ENCODE data around the gene CASTOR1.

CASTOR1 gene

DNA sequence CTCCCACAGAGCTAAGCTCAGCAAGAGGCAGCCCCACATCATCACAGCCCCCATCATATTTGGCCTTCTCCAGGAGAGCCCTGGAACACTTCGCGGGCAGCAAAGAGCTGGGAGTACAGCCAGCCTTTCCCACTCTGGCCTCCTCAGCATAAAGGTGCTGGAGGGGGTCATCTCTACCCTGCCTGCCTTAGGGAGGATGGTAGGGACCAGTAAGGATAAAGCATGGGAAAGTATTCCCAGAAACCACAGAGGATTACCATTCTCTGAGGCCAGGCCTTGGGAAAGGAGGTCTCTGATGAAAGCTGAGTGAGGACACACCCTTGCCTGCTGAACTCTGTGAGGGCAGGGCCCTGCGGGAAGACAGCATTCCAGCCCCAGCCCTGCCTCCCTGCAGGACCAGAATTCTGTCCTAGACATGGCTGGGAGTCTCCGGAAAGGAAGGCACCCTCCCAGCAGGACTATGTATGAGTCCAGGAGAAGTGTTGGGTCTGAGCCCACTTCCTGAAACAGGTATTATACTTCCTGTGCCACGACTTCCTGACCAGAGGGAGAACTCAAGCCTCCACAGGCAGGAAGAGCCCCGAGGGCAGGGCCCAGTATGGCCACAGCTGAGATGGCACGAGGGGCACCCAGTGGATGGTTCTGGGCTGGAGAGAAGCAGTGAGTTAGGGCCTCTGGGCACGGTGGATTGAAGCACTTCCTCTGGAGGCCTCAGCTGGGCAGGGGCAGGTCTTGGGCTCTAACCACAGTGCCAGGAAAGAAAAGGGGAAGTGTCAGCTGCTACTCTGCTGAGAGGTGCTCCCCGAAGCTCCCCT is 12.9 kb upstream of the CASTOR1 start:
- H3K18ac ChIP-seq (ENCODE audit: low read length): no peak overlapping the region
- H3K36me3 ChIP-seq (ENCODE audit: control insufficient read depth, insufficient read depth, low read length): no peaks in the 10 kb centered on the region
- no peak overlapping the region for H4K8ac ChIP-seq (ENCODE audit: low read depth, low read length)
- no peaks in the 10 kb centered on the region for H3K79me1 ChIP-seq (ENCODE audit: low read length)
- no peak overlapping the region for H3K4ac ChIP-seq (ENCODE audit: low read depth, low read length)
- H4K5ac ChIP-seq (ENCODE audit: low read length): no peak overlapping the region
- no peak overlapping the region for H3K23ac ChIP-seq (ENCODE audit: low read length)
- no peak overlapping the region for H2BK5ac ChIP-seq (ENCODE audit: low read length)
- no peak overlapping the region for H2BK15ac ChIP-seq (replicated peaks; ENCODE audit: low read depth)
- no peak for DNase-seq
- no peak overlapping the region for H3K4me2 ChIP-seq (ENCODE audit: low read length)
- H3K79me2 ChIP-seq (ENCODE audit: control insufficient read depth, insufficient read depth, low read length): no peaks in the 10 kb centered on the region
- no peak overlapping the region for H3K4me3 ChIP-seq (ENCODE audit: low read length)
- H3K4me1 ChIP-seq (ENCODE audit: control insufficient read depth, low read depth, low read length): no peaks in the 10 kb centered on the region
- H2AK5ac ChIP-seq (ENCODE audit: low read length): no peak overlapping the region
- no CpG with 5 or more reads among the region's 9 CpGs for WGBS (ENCODE audit: extremely low coverage, insufficient coverage, low lambda C conversion rate)
- H2BK120ac ChIP-seq (ENCODE audit: low read depth, low read length): no peak overlapping the region
- H3K9ac ChIP-seq (ENCODE audit: low read length): no peak overlapping the region
- H3K27ac ChIP-seq (ENCODE audit: low read depth, low read length): no peak overlapping the region
- H3K27me3 ChIP-seq (ENCODE audit: insufficient read depth, low read length, poor library complexity): no peaks in the 10 kb centered on the region
- no peak overlapping the region for H3K56ac ChIP-seq (ENCODE audit: low read length)

DNA sequence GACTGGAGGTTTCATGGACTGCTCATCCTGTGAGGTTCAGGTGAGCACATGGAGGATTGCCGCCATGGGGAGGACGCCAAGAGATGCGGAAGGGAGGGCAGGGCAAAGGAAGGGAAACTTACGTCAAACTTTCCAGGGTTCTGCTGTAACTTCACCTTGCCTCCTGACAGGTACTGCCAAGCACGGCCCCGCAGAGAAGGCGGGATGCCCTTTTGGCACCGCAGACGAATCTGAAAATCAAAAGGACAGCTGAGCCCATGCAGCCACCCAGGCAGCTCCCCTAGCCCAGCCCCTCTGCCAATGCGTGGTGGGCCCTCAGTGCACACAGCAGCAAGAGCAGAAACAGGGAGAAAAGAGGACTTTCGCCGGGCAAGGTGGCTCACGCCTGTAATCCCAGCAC is 10.0 kb upstream of the CASTOR1 start:
- Histone ChIP-seq H3K36me3 (ENCODE audit: control insufficient read depth, insufficient read depth, low read length) (no peaks in the 10 kb centered on the region), H3K27me3 (ENCODE audit: insufficient read depth, low read length, poor library complexity) (no peaks in the 10 kb centered on the region), H2BK15ac (replicated peaks; ENCODE audit: low read depth) (no peak overlapping the region), H2BK5ac (ENCODE audit: low read length) (no peak overlapping the region), H3K79me2 (ENCODE audit: control insufficient read depth, insufficient read depth, low read length) (no peaks in the 10 kb centered on the region), H3K23ac (ENCODE audit: low read length) (no peak overlapping the region), H3K4me1 (ENCODE audit: control insufficient read depth, low read depth, low read length) (no peaks in the 10 kb centered on the region), H3K4me3 (ENCODE audit: low read length) (no peak overlapping the region), H2AK5ac (ENCODE audit: low read length) (no peak overlapping the region), H3K27ac (ENCODE audit: low read depth, low read length) (no peak overlapping the region), H4K8ac (ENCODE audit: low read depth, low read length) (no peak overlapping the region), H3K18ac (ENCODE audit: low read length) (no peak overlapping the region), H3K4me2 (ENCODE audit: low read length) (no peak overlapping the region), H3K9ac (ENCODE audit: low read length) (no peak overlapping the region), H4K5ac (ENCODE audit: low read length) (no peak overlapping the region), H2BK120ac (ENCODE audit: low read depth, low read length) (no peak overlapping the region), H3K56ac (ENCODE audit: low read length) (no peak overlapping the region), H3K4ac (ENCODE audit: low read depth, low read length) (no peak overlapping the region), H3K79me1 (ENCODE audit: low read length) (no peaks in the 10 kb centered on the region)
- no peak for DNase-seq
- WGBS (ENCODE audit: extremely low coverage, insufficient coverage, low lambda C conversion rate): no CpG with 5 or more reads among the region's 13 CpGs

DNA sequence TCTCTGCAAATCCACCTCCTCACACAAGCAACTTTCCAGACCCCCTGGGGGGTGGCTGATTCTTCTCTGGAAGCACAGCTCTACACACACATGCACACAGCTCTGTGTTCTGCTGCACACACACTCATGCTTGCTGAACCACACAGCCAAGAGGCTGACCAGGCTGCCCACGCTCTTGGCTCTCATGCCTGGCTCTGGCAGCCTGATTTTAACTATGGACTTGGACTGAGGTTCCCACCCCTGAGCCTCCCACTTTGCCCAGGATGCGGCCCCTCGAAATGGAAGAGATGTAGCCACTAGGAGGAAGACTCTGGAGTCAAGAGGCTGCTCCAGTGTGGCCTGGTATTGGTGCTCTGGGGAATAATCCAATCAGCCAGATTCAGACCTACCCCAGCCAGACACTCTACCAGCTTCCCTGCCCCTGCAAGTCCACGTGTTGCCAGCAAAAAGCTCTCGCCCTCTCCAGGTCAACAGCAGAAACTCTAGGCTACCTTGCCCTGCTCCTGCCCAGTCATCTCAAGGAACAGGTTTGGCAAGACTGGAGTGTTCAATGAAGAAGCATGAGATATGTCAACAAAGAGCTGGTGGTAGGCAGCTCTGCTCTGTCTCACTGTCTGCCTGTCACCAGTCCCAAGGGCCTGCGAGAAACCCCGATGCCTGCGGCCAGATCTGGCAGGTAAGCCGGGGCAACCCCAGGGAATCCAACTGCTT is 8.8 kb upstream of the CASTOR1 start:
- Histone ChIP-seq H2BK15ac (replicated peaks; ENCODE audit: low read depth) (no peak overlapping the region), H3K27ac (ENCODE audit: low read depth, low read length) (no peak overlapping the region), H3K79me1 (ENCODE audit: low read length) (no peaks in the 10 kb centered on the region), H3K4me3 (ENCODE audit: low read length) (no peak overlapping the region), H3K18ac (ENCODE audit: low read length) (no peak overlapping the region), H2BK120ac (ENCODE audit: low read depth, low read length) (no peak overlapping the region), H2AK5ac (ENCODE audit: low read length) (no peak overlapping the region), H4K8ac (ENCODE audit: low read depth, low read length) (no peak overlapping the region), H3K4me1 (ENCODE audit: control insufficient read depth, low read depth, low read length) (no peaks in the 10 kb centered on the region), H3K23ac (ENCODE audit: low read length) (no peak overlapping the region), H3K79me2 (ENCODE audit: control insufficient read depth, insufficient read depth, low read length) (no peaks in the 10 kb centered on the region), H3K4me2 (ENCODE audit: low read length) (no peak overlapping the region), H3K9ac (ENCODE audit: low read length) (no peak overlapping the region), H2BK5ac (ENCODE audit: low read length) (no peak overlapping the region), H3K56ac (ENCODE audit: low read length) (no peak overlapping the region), H3K27me3 (ENCODE audit: insufficient read depth, low read length, poor library complexity) (no peaks in the 10 kb centered on the region), H4K5ac (ENCODE audit: low read length) (no peak overlapping the region), H3K4ac (ENCODE audit: low read depth, low read length) (no peak overlapping the region), H3K36me3 (ENCODE audit: control insufficient read depth, insufficient read depth, low read length) (no peaks in the 10 kb centered on the region)
- peak; percentile 38 for DNase-seq
- no CpG with 5 or more reads among the region's 9 CpGs for WGBS (ENCODE audit: extremely low coverage, insufficient coverage, low lambda C conversion rate)

DNA sequence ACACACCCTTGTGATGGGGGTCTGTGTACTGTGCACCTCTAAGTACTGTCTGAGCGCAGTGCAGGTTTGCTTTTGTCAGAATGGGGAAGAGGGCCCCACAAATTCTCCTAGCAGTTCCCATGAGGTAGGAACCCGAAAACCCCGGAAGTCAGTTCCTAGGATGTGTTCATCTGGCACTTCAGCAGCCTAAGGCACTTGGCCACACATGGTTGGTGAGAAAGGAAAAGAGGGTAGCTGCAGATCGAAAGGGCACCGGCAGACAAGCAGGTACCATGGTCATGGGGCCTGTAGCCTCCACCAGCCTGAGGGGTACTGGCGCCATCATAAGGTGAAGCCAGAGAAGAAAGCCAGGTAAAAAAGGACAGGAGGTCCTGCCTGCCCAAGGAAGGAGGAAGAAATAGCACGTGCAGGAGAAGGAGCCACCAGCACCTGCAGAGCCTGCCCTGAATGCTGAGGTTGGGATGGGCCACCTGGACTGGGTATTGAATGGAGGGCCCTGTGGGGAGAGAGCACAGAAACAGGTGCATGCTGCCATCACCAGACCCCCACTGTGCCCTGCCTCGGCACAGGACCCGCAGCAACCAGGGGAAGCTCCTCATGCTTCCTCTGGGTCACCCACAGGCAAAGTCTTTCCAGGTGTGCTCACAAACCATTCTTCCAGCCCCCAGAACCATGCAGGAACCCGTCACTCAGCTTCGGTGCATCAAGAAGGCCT is 8.1 kb upstream of the CASTOR1 start:
- no peaks in the 10 kb centered on the region for H3K27me3 ChIP-seq (ENCODE audit: insufficient read depth, low read length, poor library complexity)
- H3K4me3 ChIP-seq (ENCODE audit: low read length): no peak overlapping the region
- H3K36me3 ChIP-seq (ENCODE audit: control insufficient read depth, insufficient read depth, low read length): no peaks in the 10 kb centered on the region
- H3K79me2 ChIP-seq (ENCODE audit: control insufficient read depth, insufficient read depth, low read length): no peaks in the 10 kb centered on the region
- H4K8ac ChIP-seq (ENCODE audit: low read depth, low read length): no peak overlapping the region
- H3K9ac ChIP-seq (ENCODE audit: low read length): no peak overlapping the region
- no peak overlapping the region for H2AK5ac ChIP-seq (ENCODE audit: low read length)
- H3K56ac ChIP-seq (ENCODE audit: low read length): no peak overlapping the region
- no peak overlapping the region for H2BK15ac ChIP-seq (replicated peaks; ENCODE audit: low read depth)
- H3K4ac ChIP-seq (ENCODE audit: low read depth, low read length): no peak overlapping the region
- no peak overlapping the region for H3K4me2 ChIP-seq (ENCODE audit: low read length)
- H3K4me1 ChIP-seq (ENCODE audit: control insufficient read depth, low read depth, low read length): no peaks in the 10 kb centered on the region
- no CpG with 5 or more reads among the region's 11 CpGs for WGBS (ENCODE audit: extremely low coverage, insufficient coverage, low lambda C conversion rate)
- no peak overlapping the region for H3K23ac ChIP-seq (ENCODE audit: low read length)
- no peak overlapping the region for H2BK5ac ChIP-seq (ENCODE audit: low read length)
- H3K18ac ChIP-seq (ENCODE audit: low read length): no peak overlapping the region
- no peak for DNase-seq
- H4K5ac ChIP-seq (ENCODE audit: low read length): no peak overlapping the region
- no peak overlapping the region for H2BK120ac ChIP-seq (ENCODE audit: low read depth, low read length)
- H3K27ac ChIP-seq (ENCODE audit: low read depth, low read length): no peak overlapping the region
- H3K79me1 ChIP-seq (ENCODE audit: low read length): no peaks in the 10 kb centered on the region

DNA sequence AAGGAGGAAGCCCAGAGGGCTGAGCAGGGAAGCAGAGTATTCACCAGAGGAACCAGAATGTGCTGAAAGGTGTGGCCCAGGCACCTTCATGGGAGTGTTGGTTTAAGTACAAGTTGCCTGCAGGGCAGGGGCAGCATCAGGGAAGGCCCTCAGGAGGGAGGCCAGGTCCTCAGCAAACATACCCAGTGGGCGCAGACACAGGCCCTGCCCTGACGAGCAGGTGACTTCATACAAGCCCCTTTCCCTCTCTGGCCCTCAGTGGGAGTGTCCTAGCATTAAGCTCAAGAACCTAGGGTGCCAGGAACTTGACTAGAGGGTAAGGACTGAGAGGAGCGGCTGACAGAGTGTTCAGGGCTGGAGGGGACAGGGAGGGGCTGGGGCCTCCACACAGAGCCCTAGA is 7.5 kb upstream of the CASTOR1 start:
- H3K27ac ChIP-seq (ENCODE audit: low read depth, low read length): no peak overlapping the region
- no peak overlapping the region for H2BK15ac ChIP-seq (replicated peaks; ENCODE audit: low read depth)
- DNase-seq: no peak
- H2BK5ac ChIP-seq (ENCODE audit: low read length): no peak overlapping the region
- H3K18ac ChIP-seq (ENCODE audit: low read length): no peak overlapping the region
- no peaks in the 10 kb centered on the region for H3K36me3 ChIP-seq (ENCODE audit: control insufficient read depth, insufficient read depth, low read length)
- no peaks in the 10 kb centered on the region for H3K79me2 ChIP-seq (ENCODE audit: control insufficient read depth, insufficient read depth, low read length)
- no CpG with 5 or more reads among the region's 3 CpGs for WGBS (ENCODE audit: extremely low coverage, insufficient coverage, low lambda C conversion rate)
- no peaks in the 10 kb centered on the region for H3K27me3 ChIP-seq (ENCODE audit: insufficient read depth, low read length, poor library complexity)
- H3K9ac ChIP-seq (ENCODE audit: low read length): no peak overlapping the region
- H3K79me1 ChIP-seq (ENCODE audit: low read length): no peaks in the 10 kb centered on the region
- no peak overlapping the region for H3K23ac ChIP-seq (ENCODE audit: low read length)
- H4K5ac ChIP-seq (ENCODE audit: low read length): no peak overlapping the region
- H4K8ac ChIP-seq (ENCODE audit: low read depth, low read length): no peak overlapping the region
- H3K4me3 ChIP-seq (ENCODE audit: low read length): no peak overlapping the region
- H2AK5ac ChIP-seq (ENCODE audit: low read length): no peak overlapping the region
- no peak overlapping the region for H3K4ac ChIP-seq (ENCODE audit: low read depth, low read length)
- no peaks in the 10 kb centered on the region for H3K4me1 ChIP-seq (ENCODE audit: control insufficient read depth, low read depth, low read length)
- no peak overlapping the region for H3K4me2 ChIP-seq (ENCODE audit: low read length)
- H3K56ac ChIP-seq (ENCODE audit: low read length): no peak overlapping the region
- H2BK120ac ChIP-seq (ENCODE audit: low read depth, low read length): no peak overlapping the region

Data from mesendoderm (in vitro differentiated cells).